GM19452 (cell line): Measurements from ENCODE around the gene JCHAIN.
A peak's percentile ranks its signal among the peaks of the same experiment; 100 is the strongest.
"Not testable (repeated sequence)": the region's sequence is repeated elsewhere in the genome, so short reads cannot be mapped to it uniquely, and the experiment has no call there.

ENCODE experiments used
- ATAC-seq: cut with Tn5 transposase; IDR thresholded peaks from one replicate; pipeline ENCODE4 v1.9.1; 2021; ENCODE audit not compliant: unreplicated experiment

The JCHAIN gene

GRCh38 chr4:70691661-70692060, 25.4 kb upstream of the JCHAIN start:
- no peak for ATAC-seq

- ATAC-seq, result no peak
Observed at GRCh38 chr4:70688795-70689231, 22.5 kb upstream of the JCHAIN start.

- peak; percentile 95 for ATAC-seq
Observed at GRCh38 chr4:70687821-70688794, 21.8 kb upstream of the JCHAIN start, which contains the start of gene UTP3. UTP3 (plus strand) TSS chr4:70688532; CDS start chr4:70688678, 146 bp downstream.

- no peak for ATAC-seq
Observed at GRCh38 chr4:70687392-70687791, 21.1 kb upstream of the JCHAIN start.

- not testable (repeated sequence) for ATAC-seq
Observed at GRCh38 chr4:70682142-70682541, 15.8 kb upstream of the JCHAIN start.

GRCh38 chr4:70681704-70682103, 15.4 kb upstream of the JCHAIN start:
- ATAC-seq, result no peak

GRCh38 chr4:70680934-70681333, 14.6 kb upstream of the JCHAIN start:
- no peak for ATAC-seq

GRCh38 chr4:70678383-70678999, 12.2 kb upstream of the JCHAIN start:
- ATAC-seq, result peak; percentile 84

- no peak for ATAC-seq
Observed at GRCh38 chr4:70676554-70677090, 10.3 kb upstream of the JCHAIN start.

- ATAC-seq, result no peak
Observed at GRCh38 chr4:70674731-70675130, 8.4 kb upstream of the JCHAIN start.

- no peak for ATAC-seq
Observed at GRCh38 chr4:70674191-70674590, 7.9 kb upstream of the JCHAIN start.

- ATAC-seq, result no peak
Observed at GRCh38 chr4:70671091-70671490, 4.8 kb upstream of the JCHAIN start.

GRCh38 chr4:70670332-70671014, 4.2 kb upstream of the JCHAIN start:
- no peak for ATAC-seq

GRCh38 chr4:70667740-70668535, 1.6 kb upstream of the JCHAIN start:
- ATAC-seq, result peak; percentile 45

- not testable (repeated sequence) for ATAC-seq
Observed at GRCh38 chr4:70661309-70661922, 4.9 kb downstream of the JCHAIN start.

GRCh38 chr4:70660106-70660505, 6.2 kb downstream of the JCHAIN start:
- no peak for ATAC-seq

- no peak for ATAC-seq
Observed at GRCh38 chr4:70658418-70658817, 7.9 kb downstream of the JCHAIN start.

GRCh38 chr4:70657326-70657725, 9.0 kb downstream of the JCHAIN start:
- no peak for ATAC-seq

GRCh38 chr4:70654605-70655011, 11.7 kb downstream of the JCHAIN start:
- ATAC-seq, result no peak
